GM15510 (cell line): Measurements from ENCODE around the gene FHOD3.

Source experiments
- POLR2A ChIP-seq: IDR thresholded peaks from 3 replicates; pipeline ENCODE4 v1.6.1; 2011; ENCODE audit warnings: borderline replicate concordance; ENCODE audit not compliant: insufficient read length; ENCODE audit errors: extremely low read depth

FHOD3 gene

DNA sequence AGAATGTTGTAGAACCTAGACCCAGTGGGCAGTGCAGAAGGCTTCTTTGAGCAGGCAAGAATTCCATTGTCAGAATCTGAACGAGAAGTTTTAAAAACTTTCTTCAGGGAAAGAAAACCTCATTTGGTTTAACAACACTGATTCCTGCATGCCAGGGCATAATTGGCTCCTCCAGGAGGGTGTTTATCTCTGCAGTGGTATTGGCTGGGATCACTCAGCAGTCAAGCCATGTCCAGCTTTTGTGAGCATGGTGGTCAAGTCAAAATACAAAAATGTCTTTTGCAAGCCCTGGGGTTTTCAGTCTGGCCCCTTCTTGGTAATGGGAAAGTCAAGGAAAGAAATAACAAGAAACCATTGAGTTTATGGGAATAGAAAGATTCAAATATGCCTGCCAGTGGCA is 28.3 kb downstream of the FHOD3 start:
- no peak for TF ChIP-seq POLR2A

DNA sequence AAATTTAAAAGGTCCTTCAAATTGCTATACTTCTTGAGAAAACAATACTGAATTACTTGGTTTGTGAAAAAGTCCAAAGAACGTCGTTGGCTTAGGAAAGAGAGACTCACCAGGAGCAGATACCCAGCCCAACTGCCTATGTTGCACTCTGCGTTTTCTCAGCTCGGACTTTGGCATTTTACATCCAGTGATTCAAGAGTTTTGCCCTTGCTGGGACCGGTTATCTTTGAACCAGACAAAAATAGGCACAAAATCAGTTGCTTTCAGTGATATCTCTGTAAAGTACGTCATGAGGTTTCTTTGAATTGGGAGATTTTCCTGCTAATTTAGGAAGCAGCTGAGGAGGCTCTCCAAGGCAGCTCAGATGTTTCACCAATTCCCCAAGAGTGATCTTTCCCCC is 29.3 kb downstream of the FHOD3 start:
- TF ChIP-seq POLR2A = no peak

DNA sequence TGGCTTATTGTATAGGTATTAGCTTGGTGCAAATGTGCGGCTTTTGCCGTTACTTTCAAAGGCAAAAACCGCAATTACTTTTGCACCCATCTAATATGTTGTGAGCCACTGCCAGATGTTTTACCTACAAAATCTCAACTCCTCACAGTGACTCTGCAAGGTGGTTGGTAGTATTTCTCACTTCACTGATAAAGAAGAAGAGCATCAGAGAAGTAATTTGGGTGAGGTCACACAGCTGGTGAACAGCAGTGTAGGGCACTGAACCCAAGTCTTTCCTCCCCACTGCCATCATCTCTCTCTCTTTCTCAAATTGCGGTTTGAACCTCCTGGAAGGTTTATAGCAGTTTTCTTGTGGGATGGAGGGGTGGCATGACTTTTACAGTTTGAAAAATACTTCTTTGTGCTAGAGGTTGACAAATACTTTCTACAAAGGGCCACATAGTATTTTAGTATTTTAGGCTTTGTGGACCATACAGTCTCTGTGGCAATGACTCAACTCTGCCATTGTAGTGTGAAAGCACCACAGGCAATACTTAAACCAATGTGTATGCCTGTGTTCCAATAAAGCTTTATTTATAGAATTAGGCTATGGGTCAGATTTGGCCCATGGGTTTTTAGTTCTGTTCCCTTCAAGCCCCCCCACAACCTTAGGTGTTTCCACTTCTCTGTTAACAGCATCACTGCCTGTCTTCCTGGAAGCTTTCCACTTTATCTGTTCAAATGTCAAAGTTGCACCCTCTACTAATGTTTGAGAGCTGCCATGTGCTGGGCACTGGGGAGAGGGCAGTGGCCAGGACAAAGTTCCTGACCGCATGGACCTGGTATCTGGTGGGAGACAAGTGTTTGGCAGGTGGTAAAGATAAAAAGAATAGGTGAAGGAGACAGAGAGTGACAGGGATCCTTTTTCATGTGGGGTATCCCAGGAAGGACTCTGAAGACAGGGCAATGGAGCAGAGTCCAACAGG is 30.1 kb downstream of the FHOD3 start:
- no peak for TF ChIP-seq POLR2A

DNA sequence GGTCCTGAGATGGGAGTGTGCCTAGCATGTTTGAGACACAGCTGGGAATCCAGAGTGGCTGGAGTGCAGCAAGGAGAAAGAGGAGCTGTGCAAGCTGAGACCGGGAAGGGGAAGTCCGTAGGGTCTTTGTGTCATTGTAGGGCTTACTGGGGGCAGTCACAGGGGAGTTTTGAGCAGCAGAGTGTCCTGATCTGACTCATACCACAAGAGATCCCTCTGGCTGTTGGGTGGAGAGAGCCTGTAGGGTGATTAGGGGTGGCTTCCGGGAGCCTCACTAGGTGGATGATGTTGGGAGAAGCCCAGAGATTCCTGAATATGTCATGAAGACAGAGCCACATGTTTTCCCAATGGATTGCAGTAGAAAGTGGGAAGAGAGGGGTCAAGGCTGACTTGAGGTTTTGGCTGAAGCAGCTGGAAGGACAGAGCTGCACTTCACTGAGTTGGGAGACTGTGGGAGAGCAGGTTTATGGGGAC is 30.9 kb downstream of the FHOD3 start:
- TF ChIP-seq POLR2A = no peak

DNA sequence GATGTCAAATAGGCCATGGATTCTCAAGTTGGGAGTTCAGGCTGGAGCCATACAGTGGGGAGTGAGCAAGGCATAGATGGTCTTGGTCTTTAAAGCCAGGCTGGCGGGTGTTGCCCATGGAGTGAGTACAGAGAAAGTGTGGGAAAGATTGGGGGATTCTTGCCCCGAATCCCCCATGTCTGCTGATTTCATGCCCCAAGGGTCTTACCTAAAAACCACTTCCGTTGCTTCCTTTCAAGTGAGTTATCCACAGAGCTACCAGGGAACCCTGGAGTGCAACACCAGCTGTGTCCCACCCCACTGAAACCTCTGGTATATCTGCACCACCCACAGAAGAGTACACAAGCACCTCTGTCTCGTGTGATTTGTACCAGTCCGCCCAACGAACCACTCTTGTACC is 31.4 kb downstream of the FHOD3 start:
- no peak for TF ChIP-seq POLR2A

DNA sequence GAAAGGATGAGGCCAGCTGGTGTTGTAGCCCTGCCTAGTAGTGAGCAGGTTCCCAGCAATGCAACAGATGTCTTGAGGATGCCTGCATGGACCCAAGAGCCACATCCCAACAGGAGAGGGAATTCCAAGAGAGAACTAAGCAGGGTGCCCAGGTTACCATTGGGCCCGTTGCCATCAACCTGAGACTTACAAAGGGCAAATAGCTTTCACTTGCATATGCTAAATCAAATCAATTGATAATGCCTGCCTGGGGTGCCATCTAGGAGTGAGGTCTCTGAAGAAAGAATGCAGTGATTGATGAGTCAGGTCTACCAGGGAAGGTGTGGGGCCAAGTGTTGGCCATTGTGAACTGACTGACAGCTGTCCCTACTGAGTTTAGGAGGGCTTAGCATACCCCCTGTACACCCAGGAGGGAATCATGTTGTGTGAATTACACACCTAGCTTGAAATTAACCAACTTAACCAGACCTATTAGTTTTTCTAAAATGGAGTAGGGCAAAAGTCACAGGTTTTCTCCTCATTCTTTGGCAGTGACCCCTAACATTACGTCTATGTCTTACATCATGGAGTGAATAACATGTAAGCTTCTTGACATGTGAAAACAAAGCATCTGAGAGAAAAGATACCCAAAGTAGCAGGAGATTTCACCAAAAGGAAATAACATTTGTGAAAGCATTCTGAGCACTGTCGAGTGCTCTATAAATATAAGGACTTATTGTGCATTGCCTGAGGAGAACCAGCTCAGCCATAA is 32.3 kb downstream of the FHOD3 start:
- TF ChIP-seq POLR2A = no peak

DNA sequence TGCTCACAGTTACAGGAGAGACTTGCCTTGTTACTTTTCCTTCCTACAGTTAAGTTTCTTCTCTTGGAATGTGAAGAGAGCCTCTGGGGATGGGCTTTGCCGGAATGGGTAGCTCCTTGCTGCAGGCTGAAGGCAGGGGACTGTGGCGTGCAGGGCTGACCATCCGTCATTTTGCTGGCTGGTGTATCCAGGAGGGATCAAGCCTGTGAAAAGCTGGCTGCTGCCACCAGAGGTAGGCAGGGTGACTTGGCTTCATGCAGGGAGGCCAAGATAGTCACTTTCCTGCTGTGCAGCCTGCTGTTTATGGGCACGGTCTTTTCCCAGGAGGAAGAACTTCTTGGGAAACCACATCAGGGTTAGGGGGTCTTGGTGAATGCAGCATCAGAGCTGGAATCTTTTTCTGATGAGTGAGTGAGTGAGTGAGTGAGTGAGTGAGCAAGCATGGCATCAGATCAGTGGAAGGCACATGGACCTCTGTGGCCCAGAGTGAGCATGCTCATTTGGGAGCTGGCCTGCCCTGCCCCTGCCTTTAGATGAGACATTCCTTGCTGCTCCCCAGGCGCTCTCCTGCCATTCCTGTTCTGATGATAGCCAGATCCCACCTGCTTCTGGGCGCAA is 33.0 kb downstream of the FHOD3 start:
- no peak for TF ChIP-seq POLR2A

DNA sequence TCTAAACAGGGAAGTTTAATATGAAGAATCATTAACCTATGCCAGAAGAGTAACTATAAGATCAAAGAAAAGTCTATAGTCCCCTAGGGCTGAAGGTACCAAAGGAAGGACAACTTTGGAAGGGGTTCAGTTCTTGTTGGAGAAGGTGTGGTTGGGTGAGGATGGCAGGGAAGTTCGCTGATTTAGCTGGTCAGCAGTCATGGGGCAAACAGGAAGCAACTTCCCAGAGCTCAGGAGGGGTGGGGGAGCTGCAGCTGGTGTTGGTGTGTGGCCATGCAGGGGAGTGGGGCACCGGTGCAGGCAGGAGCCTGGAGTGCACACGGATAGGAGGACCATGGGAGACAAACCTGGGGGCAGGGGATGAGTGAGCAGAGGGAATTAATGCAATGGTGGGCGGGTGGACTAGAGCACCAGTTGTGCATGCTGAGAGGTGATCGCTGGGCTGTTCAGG is 34.0 kb downstream of the FHOD3 start:
- no peak for TF ChIP-seq POLR2A

DNA sequence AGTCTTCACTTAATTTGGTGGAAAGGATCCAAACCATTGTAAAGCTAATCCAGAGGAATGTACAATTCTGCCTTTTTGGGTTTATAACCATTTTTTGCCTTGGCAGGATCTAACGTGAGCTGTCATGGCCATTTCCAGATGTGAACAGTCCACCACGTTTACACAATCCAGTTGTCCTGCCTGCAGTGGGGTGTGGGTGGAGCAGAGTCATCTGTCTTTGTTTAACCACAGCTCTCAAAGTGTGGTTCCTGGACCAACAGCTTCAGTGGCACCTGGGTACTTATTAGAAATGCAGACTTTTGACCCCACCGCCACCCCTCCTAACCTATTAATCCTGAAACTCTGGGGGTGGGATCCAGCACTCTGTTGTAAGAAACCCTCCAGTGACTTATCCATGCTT is 35.9 kb downstream of the FHOD3 start:
- no peak for TF ChIP-seq POLR2A

DNA sequence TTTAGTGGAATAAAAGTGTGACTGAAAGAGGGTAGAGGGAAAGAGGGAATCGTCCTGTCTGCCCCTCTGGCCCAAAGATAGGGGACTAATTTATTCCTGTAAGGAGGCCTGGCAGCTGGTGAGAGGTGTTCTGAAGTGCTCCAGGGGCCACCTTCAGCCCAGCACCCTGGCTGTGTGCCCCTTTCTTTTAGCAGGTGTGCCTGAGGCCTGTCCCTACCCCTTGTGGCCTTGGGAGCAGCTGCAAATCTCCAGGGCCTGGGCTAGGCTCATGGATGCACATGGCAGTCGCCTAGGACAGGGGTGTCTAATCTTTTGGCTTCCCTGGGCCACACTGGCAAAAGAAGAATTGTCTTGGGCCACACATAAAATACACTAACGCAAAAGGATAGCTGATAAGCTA is 37.3 kb downstream of the FHOD3 start:
- no peak for TF ChIP-seq POLR2A

DNA sequence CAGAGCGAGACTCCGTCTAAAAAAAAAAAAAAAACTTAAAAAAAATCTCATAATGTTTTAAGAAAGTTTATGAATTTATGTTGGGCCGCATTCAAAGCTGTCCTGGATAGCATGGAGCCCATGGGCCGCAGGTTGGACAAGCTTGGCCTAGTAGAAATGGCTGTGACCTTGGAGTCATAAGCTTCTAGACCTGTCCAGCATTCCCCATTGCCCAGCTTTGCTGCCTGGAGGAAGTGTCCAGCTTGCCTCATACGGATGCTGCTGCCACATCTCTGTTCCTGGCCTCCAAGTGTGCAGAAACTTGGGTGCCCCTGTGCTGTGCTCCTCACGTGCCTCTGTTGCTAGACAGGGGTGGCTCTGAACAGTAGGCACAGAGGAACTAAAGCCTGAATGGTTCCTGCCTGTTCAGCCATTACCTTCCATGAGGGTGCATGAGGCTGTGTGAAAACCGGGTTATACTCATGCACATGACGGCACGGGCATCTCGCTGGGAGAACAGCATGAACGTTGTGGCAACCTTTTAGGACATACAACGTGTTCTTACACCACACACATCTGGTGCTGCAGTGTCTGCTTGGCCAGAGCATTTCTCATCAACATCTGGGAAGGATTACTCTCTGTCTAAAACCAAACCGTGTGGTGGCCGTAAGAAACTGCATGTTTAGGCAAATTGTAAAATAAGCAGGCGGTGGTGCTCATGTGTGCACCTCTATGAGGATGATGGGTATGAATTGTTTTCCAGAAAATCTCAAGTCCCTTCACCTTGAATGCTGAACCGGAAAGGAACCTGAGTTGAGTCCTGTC is 38.2 kb downstream of the FHOD3 start:
- no peak for TF ChIP-seq POLR2A

DNA sequence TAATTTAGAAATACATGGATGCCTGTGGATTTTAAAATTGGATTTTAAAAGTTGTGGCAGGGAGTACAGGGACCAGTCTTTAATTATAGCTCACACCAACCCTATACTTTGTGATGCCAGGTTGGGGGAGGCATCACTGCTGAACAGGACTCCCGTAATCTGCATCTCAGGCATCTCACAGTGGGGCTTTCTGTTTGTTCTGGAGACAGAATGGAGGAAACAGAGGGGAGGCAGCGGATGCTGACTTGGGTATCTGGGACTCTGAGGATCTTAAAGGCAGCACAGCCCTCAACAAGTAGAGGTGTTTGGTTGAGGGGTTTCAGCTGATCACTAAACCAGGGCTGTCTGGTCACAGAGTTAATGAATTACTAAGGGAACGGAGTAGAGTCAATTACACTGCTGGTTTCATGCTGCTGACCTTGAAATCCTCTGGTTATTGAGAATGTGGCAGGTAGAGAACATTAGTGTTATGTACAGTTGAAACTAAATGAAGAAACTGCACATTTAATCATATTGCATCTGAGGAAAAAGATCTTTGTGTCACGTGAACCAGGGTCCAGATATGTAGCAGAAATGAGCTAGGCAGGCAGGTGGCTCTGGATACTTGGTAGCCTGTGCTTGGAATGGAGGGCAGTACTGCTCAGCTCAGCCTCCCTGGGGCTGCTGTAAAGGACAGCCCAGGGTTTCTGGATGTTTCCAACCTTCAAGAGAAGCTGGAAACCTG is 40.3 kb downstream of the FHOD3 start:
- TF ChIP-seq POLR2A = no peak

DNA sequence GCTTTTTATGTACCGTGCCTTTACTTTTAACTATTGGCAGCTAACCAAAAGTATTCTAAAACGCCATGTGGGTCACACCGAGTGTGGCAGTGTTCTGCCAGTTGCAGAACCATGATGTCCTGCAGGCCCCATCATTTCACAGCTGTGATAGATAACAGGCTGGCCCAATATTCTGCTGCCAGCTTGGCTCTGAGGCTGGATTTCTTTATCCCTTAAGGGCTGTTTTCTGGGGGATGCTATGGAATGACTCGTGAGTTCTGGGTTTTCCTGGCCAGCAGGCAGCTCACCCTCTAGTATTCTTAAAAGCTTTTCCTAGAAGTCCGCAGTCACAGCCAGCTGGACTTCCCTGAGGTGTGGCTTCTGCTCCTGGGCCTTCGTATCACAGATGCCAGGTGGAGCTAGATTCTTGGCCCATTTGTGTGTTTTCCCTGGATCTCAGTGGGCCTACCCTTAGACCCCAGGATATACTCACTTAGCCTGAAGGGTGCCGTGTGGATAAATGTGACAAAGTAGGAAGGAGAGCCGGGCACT is 41.0 kb downstream of the FHOD3 start:
- no peak for TF ChIP-seq POLR2A
